Nephron (organoid): ENCODE measurements around the gene ARHGEF2.

Experiments used
- H3K27ac Mint-ChIP-seq, 3 experiments: 2 replicates each; pipeline ENCODE4 v1.8.0; 2020; ENCODE audit warnings: mixed read lengths in 3 of 3, mild to moderate bottlenecking in 2 of 3, moderate library complexity in 1 of 3
- H3K27me3 Mint-ChIP-seq: 2 replicates; pipeline ENCODE4 v1.8.0; 2021; ENCODE audit warnings: low read depth, mild to moderate bottlenecking, moderate library complexity, mixed read lengths
- H3K36me3 Mint-ChIP-seq: 2 replicates; pipeline ENCODE4 v1.8.0; 2020; ENCODE audit warnings: low read depth, mixed read lengths
- H3K4me1 Mint-ChIP-seq: 2 replicates; pipeline ENCODE4 v1.8.0; 2020; ENCODE audit warnings: mixed read lengths
- H3K4me3 Mint-ChIP-seq, 3 experiments: 2 replicates each; pipeline ENCODE4 v1.8.0; 2020; ENCODE audit warnings: mild to moderate bottlenecking in 3 of 3, mixed read lengths in 3 of 3, moderate library complexity in 2 of 3
- H3K9me3 Mint-ChIP-seq: 2 replicates; pipeline ENCODE4 v1.8.0; 2020; ENCODE audit warnings: mixed read lengths
- CTCF ChIP-seq, 3 experiments: fragments of 200-600 bp; sonication (generic); IDR thresholded peaks; one replicate each; pipeline ENCODE4 v1.5.0; 2021; ENCODE audit warnings: antibody characterized with exemption in 3 of 3; ENCODE audit not compliant: unreplicated experiment in 3 of 3

The ARHGEF2 gene

GRCh38 chr1:156020293-156021092 lies 42.1 kb upstream of the ARHGEF2 start, which contains the start of gene SSR2:
Gene SSR2, minus strand, starts transcription at chr1:156020951. Its CDS starts 784 bp downstream, at chr1:156020167.
- H3K9me3 Mint-ChIP-seq: no peaks in the 10 kb centered on the region
- peak within 1 kb of the TSS; percentile 85 to 89 (median 87) for H3K27ac Mint-ChIP-seq
- peaks cover 35% of the 10 kb centered on the region for H3K36me3 Mint-ChIP-seq
- no peak for TF ChIP-seq CTCF (IDR thresholded peaks at IDR 0.05; ENCODE audit: unreplicated experiment in 3 of 3)
- peaks cover 24% of the 10 kb centered on the region for H3K4me1 Mint-ChIP-seq
- H3K4me3 Mint-ChIP-seq: peak within 1 kb of the TSS; percentile 93 to 98 (median 96)
- H3K27me3 Mint-ChIP-seq: no peaks in the 10 kb centered on the region

GRCh38 chr1:156019946-156020292 lies 41.6 kb upstream of the ARHGEF2 start:
- Mint-ChIP-seq H3K4me3 (peak overlapping the region; percentile 93 to 98 (median 96)), H3K9me3 (no peaks in the 10 kb centered on the region), H3K27ac (peak overlapping the region; percentile 85 to 87 (median 87)), H3K4me1 (peaks cover 24% of the 10 kb centered on the region), H3K27me3 (no peaks in the 10 kb centered on the region), H3K36me3 (peaks cover 36% of the 10 kb centered on the region)
- no peak for TF ChIP-seq CTCF (IDR thresholded peaks at IDR 0.05; ENCODE audit: unreplicated experiment in 3 of 3)

- TF ChIP-seq CTCF (IDR thresholded peaks at IDR 0.05; ENCODE audit: unreplicated experiment in 3 of 3): no peak
- Mint-ChIP-seq H3K27ac (no peak overlapping the region), H3K4me3 (no peak overlapping the region), H3K27me3 (no peaks in the 10 kb centered on the region), H3K9me3 (no peaks in the 10 kb centered on the region), H3K4me1 (peaks cover 13% of the 10 kb centered on the region), H3K36me3 (peaks cover 73% of the 10 kb centered on the region)
These were observed 36.5 kb upstream of the ARHGEF2 start for GRCh38 chr1:156014829-156015228.

GRCh38 chr1:156012051-156012817 lies 33.9 kb upstream of the ARHGEF2 start:
- Mint-ChIP-seq H3K36me3 (peaks cover 71% of the 10 kb centered on the region), H3K27ac (no peak overlapping the region), H3K27me3 (peaks cover 3% of the 10 kb centered on the region), H3K4me1 (no peaks in the 10 kb centered on the region), H3K9me3 (no peaks in the 10 kb centered on the region), H3K4me3 (no peak overlapping the region)
- no peak for TF ChIP-seq CTCF (IDR thresholded peaks at IDR 0.05; ENCODE audit: unreplicated experiment in 3 of 3)

GRCh38 chr1:156009404-156009803 lies 31.1 kb upstream of the ARHGEF2 start:
- H3K4me3 Mint-ChIP-seq: no peak overlapping the region
- H3K9me3 Mint-ChIP-seq: no peaks in the 10 kb centered on the region

More at GRCh38 chr1:156009404-156009803, 31.1 kb upstream of the ARHGEF2 start:
- H3K36me3 Mint-ChIP-seq: peaks cover 62% of the 10 kb centered on the region
- H3K27ac Mint-ChIP-seq: no peak overlapping the region
- peaks cover 3% of the 10 kb centered on the region for H3K27me3 Mint-ChIP-seq
- H3K4me1 Mint-ChIP-seq: peaks cover 8% of the 10 kb centered on the region
- TF ChIP-seq CTCF (IDR thresholded peaks at IDR 0.05; ENCODE audit: unreplicated experiment in 3 of 3): no peak
